Ishikawa (cell line): ENCODE results near the gene RPS14.

Experiments used
- CEBPB ChIP-seq: IDR thresholded peaks from 2 replicates; pipeline ENCODE4 v1.6.1; 2012
- CREB1 ChIP-seq: IDR thresholded peaks from 2 replicates; pipeline ENCODE4 v1.6.1; 2012; ENCODE audit warnings: low read depth
- EGR1 ChIP-seq: IDR thresholded peaks from 2 replicates; pipeline ENCODE4 v1.6.1; 2012
- EP300 ChIP-seq: IDR thresholded peaks from 2 replicates; pipeline ENCODE4 v1.6.1; 2012; ENCODE audit warnings: borderline replicate concordance
- FOXM1 ChIP-seq: IDR thresholded peaks from 2 replicates; pipeline ENCODE4 v1.6.1; 2012; ENCODE audit warnings: low read depth, borderline replicate concordance
- MAX ChIP-seq: IDR thresholded peaks from 2 replicates; pipeline ENCODE4 v1.6.1; 2012
- NFIC ChIP-seq: IDR thresholded peaks from 2 replicates; pipeline ENCODE4 v1.6.1; 2012
- RAD21 ChIP-seq: IDR thresholded peaks from 2 replicates; pipeline ENCODE4 v1.6.1; 2012; ENCODE audit warnings: low read depth
- REST ChIP-seq: IDR thresholded peaks from 2 replicates; pipeline ENCODE4 v1.6.1; 2012; ENCODE audit warnings: low read depth, mild to moderate bottlenecking
- TAF1 ChIP-seq: IDR thresholded peaks from 2 replicates; pipeline ENCODE4 v1.6.1; 2012; ENCODE audit warnings: low read depth, mild to moderate bottlenecking
- TCF12 ChIP-seq: IDR thresholded peaks from 2 replicates; pipeline ENCODE4 v1.6.1; 2012; ENCODE audit warnings: low read depth
- TEAD4 ChIP-seq: IDR thresholded peaks from 2 replicates; pipeline ENCODE4 v1.6.1; 2012
- USF1 ChIP-seq: IDR thresholded peaks from 2 replicates; pipeline ENCODE4 v1.6.1; 2012
- YY1 ChIP-seq: IDR thresholded peaks from 2 replicates; pipeline ENCODE4 v1.6.1; 2012; ENCODE audit warnings: low read depth
- ZBTB7A ChIP-seq: IDR thresholded peaks from 2 replicates; pipeline ENCODE4 v1.6.1; 2012; ENCODE audit warnings: low read depth

RPS14 gene

GRCh38 chr5:150404535-150404934 lies 45.0 kb downstream of the RPS14 start:
- no peak for TF ChIP-seq CREB1
- TF ChIP-seq EP300, result no peak
- no peak for TF ChIP-seq MAX
- TF ChIP-seq FOXM1, result no peak
- TF ChIP-seq EGR1, result no peak
- TF ChIP-seq CEBPB, result no peak
- no peak for TF ChIP-seq TCF12
- no peak for TF ChIP-seq TEAD4
- no peak for TF ChIP-seq USF1
- no peak for TF ChIP-seq TAF1
- TF ChIP-seq RAD21, result no peak
- no peak for TF ChIP-seq NFIC
- no peak for TF ChIP-seq YY1
- TF ChIP-seq ZBTB7A, result no peak

- TF ChIP-seq NFIC (no peak), TEAD4 (no peak), YY1 (no peak), REST (no peak), FOXM1 (no peak), TAF1 (no peak), EGR1 (no peak), CEBPB (no peak), ZBTB7A (no peak), CREB1 (no peak), EP300 (no peak)
Measured at GRCh38 chr5:150404121-150404520, 45.4 kb downstream of the RPS14 start.

- no peak for TF ChIP-seq REST
- no peak for TF ChIP-seq CREB1
- TF ChIP-seq ZBTB7A, result no peak
- TF ChIP-seq TAF1, result no peak
- no peak for TF ChIP-seq EP300
- no peak for TF ChIP-seq EGR1
- TF ChIP-seq NFIC, result no peak
- no peak for TF ChIP-seq USF1
- no peak for TF ChIP-seq TEAD4
- no peak for TF ChIP-seq RAD21
- TF ChIP-seq TCF12, result no peak
- TF ChIP-seq CEBPB, result no peak
- TF ChIP-seq MAX, result no peak
Measured at GRCh38 chr5:150402901-150403342, 46.6 kb downstream of the RPS14 start.

DNA sequence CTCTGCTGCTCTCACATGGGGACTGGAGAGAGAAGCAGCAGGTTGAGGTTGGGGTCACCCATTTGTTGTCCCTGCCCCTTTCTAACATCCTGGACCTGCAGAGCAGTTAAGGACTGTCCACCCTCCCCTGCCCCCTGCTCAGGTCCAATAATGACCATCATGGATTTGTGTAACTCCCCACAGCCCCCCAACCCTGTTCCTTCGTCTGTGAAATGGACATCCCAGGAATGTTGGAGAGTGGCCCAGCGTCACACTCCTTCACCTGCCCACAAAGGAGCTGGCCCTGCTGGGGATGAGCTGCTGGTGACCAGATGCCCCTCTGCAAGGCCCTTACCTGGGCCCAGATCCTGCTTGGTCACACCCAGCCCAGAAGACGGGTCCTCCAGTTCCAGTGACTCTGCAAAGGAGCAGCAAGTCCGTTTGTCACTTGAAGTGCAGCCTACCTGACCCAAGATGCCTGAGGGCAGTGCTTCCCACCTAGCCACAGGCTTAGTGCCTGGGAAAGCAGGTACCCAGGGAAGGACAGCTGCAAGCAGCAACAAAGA lies 47.2 kb downstream of the RPS14 start:
- TF ChIP-seq CEBPB, result no peak
- TF ChIP-seq NFIC, result no peak
- TF ChIP-seq ZBTB7A, result no peak
- no peak for TF ChIP-seq CREB1
- no peak for TF ChIP-seq TCF12
- TF ChIP-seq RAD21, result no peak
- no peak for TF ChIP-seq TAF1

DNA sequence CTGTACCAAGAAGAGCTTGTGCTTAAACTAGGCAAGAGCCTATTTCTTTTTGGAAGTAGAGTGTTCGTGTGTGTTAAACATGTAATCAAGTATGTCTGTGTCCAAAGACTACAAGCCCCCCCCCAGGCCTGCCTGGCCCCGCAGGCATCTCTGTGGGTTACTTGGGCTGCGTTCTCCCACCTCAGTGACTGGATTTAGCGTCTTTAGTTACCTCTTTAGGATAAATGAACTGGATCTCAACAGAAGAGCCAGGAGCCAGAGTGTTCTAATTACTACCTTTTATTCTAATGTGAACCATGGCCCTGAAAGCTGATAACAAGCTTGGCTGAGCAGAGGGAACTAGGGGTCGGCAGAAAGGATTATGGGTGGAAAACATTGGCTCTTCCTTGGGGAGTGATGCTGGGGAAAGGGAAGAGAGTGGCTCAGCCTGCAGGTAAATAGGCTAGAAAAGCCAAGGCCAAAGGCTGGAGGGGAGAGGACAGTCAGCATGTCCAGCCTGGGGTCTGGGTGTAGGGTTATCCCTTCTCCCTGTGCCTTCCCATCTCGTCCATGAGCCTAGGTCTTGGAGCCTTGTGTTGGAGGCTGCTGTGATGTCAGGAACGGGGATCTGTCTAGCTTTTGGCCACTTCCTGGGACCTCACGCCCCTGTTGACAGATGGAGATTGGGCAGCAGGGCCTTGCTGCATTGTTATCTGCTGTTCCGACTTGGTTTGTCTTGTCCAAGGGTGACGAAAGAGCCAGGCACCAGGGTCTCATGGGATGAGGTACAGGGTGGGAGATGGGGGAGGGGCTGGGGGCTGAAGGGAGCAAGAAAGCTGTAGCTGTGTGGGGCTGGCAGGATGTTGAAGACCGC lies 47.9 kb downstream of the RPS14 start:
- TF ChIP-seq TAF1, result no peak
- no peak for TF ChIP-seq TEAD4
- TF ChIP-seq FOXM1, result no peak
- no peak for TF ChIP-seq TCF12
- TF ChIP-seq CEBPB, result no peak
- no peak for TF ChIP-seq USF1
- TF ChIP-seq EP300, result no peak
- no peak for TF ChIP-seq MAX
- TF ChIP-seq EGR1, result no peak
- TF ChIP-seq REST, result no peak
- no peak for TF ChIP-seq ZBTB7A
- TF ChIP-seq RAD21, result no peak
- TF ChIP-seq NFIC, result no peak
